Fibroblast of skin of left quadriceps (primary cell): ENCODE measurements around the gene ZBTB17.
"Not testable (repeated sequence)": the region's sequence is repeated elsewhere in the genome, so short reads cannot be mapped to it uniquely, and the experiment has no call there.

Experiments
- DNase-seq, 2 experiments: peaks; one replicate each; pipeline ENCODE4 v3.0.0-alpha.2; 2013; ENCODE audit warnings: low read depth in 2 of 2

The ZBTB17 gene

DNA sequence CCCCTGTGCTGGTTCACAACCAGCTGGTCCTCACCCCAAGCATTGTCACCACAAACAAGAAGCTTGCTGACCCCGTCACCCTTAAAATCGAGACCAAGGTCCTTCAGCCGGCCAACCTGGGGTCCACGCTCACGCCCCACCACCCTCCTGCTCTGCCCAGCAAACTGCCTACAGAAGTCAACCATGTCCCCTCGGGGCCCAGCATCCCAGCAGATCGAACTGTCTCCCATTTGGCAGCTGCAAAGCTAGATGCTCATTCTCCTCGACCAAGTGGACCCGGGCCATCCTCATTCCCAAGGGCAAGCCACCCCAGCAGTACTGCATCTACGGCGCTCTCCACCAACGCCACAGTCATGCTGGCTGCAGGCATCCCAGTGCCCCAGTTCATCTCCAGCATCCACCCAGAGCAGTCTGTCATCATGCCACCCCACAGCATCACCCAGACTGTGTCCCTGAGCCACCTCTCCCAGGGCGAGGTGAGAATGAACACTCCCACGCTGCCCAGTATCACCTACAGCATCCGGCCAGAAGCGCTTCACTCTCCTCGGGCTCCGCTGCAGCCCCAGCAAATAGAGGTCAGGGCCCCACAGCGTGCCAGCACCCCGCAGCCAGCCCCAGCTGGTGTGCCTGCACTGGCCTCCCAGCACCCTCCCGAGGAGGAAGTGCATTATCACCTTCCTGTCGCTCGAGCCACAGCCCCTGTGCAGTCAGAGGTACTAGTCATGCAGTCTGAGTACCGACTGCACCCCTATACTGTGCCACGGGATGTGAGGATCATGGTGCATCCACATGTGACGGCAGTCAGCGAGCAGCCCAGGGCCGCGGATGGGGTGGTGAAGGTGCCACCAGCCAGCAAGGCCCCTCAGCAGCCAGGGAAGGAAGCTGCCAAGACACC is 40.6 kb downstream of the ZBTB17 start:
- no peak for DNase-seq

- no peak for DNase-seq
Measured at GRCh38 chr1:15934211-15935055, 41.5 kb downstream of the ZBTB17 start.

- DNase-seq: no peak
Measured at GRCh38 chr1:15933684-15934083, 42.2 kb downstream of the ZBTB17 start.

DNA sequence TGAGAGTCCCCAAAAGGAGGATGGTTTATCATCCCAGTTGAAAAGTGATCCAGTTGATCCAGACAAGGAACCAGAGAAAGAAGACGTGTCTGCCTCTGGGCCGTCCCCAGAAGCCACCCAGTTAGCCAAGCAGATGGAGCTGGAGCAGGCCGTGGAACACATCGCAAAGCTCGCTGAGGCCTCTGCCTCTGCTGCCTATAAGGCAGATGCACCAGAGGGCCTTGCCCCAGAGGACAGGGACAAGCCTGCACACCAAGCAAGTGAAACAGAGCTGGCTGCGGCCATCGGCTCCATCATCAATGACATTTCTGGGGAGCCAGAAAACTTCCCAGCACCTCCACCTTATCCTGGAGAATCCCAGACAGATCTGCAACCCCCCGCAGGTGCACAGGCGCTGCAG is 43.3 kb downstream of the ZBTB17 start:
- no peak for DNase-seq

GRCh38 chr1:15931884-15932283 is 44.0 kb downstream of the ZBTB17 start:
- DNase-seq: no peak

DNA sequence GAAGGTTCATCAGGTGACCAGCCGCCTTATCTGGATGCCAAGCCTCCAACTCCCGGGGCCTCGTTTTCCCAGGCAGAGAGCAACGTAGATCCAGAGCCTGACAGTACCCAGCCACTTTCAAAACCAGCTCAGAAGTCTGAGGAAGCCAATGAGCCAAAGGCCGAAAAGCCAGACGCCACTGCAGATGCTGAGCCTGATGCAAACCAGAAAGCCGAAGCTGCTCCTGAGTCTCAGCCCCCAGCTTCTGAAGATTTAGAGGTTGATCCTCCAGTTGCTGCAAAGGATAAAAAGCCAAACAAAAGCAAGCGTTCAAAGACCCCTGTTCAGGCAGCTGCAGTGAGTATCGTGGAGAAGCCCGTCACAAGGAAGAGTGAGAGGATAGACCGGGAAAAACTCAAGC is 44.5 kb downstream of the ZBTB17 start:
- no peak for DNase-seq

- DNase-seq: no peak
Measured at GRCh38 chr1:15928971-15929965, 46.6 kb downstream of the ZBTB17 start.

DNA sequence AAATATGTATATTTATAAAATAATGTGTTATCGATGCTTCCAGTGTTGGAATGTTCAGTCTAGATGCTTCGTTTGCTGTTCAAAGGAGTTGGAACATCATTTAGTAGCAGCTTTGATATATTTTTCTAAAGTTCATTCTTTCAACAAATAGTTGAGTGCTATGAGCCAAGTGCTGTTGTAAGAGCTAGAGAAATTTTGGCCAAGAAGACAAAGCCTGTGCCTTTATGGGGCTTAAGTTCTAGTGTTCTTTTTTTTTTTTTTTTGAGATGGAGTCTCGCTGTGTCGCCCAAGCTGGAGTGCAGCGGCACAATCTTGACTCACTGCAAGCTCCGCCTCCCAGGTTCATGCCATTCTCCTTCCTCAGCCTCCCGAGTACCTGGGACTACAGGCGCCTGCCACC is 49.5 kb downstream of the ZBTB17 start:
- DNase-seq: not testable (repeated sequence)

DNA sequence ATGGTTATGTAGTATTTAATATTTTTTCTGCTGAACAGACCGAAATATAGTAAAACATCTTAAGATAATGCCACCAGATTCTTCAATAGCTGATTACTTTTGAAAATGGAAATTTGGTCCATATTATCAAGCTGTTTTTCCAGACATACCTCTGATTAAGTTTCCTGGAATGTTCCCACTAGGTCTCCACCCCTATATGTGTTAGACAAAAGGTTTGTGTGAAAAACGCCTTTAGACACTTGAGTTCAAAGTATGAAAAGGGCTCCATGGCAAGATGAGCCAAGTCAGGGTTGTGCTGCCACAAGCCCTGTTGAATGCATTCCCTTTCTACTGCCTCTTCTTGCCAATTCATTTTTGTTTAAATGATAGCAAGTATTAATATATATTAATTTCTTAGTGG is 52.7 kb downstream of the ZBTB17 start:
- DNase-seq: peak; percentile 14 to 28

GRCh38 chr1:15918962-15919715 is 56.8 kb downstream of the ZBTB17 start:
- DNase-seq: peak; percentile 75 to 78

DNA sequence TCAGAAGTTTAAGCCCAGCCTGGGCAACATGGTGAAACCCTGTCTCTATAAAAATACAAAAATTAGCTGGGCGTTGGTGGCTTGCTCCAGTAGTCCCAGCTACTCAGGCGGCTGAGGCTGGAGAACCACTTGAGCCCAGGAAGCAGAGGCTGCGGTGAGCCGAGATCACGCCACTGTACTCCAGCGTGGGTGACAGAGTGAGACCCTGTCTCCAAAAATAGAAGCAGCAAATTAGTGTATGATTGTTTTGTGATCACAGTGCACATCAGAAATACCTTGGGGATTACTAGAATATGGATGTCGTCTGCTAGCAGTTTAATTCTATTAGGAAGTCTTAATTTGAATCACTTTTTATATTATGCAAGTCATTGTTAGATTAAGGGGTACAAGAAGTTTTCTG is 59.0 kb downstream of the ZBTB17 start:
- DNase-seq: no peak

GRCh38 chr1:15916417-15916816 is 59.5 kb downstream of the ZBTB17 start:
- DNase-seq: no peak

- no peak for DNase-seq
Measured at GRCh38 chr1:15915991-15916390, 59.9 kb downstream of the ZBTB17 start.

DNA sequence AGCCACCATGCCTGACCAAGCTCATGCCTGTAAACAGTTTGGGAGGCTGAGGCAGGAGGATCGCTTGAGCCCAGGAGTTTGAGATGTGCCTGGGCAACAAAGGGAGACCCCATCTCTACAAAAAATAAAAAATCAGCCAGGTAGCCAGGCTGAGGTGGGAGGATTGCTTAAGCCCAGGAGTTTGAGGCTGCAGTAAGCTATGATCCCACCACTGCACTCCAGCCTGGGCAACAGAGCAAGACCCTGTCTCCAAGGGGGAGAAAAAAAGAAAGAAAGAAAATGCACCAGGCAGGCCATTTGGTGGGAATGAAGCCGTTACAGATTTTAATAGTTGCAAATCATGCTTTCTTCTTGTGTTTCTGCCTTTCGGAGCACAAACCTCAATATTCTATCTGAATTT is 62.3 kb downstream of the ZBTB17 start:
- DNase-seq: not testable (repeated sequence)

- no peak for DNase-seq
Measured at GRCh38 chr1:15911927-15912326, 64.0 kb downstream of the ZBTB17 start.

DNA sequence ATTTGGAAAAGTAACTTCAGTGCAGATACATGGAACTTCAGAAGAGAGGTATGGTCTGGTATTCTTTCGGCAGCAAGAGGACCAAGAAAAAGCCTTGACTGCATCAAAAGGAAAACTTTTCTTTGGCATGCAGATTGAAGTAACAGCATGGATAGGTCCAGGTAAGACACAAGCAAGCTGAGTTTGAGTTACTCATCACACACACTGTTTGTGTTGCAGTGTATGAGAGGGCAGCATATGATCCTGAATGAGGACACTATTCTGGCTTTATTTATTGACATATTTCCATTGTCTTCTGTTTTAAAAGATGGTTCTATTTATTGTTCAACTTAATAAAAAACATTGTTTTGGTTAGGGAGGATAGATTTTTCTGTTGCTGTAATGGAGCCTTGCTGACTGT is 64.8 kb downstream of the ZBTB17 start:
- no peak for DNase-seq

- no peak for DNase-seq
Measured at GRCh38 chr1:15908597-15908996, 67.3 kb downstream of the ZBTB17 start.

DNA sequence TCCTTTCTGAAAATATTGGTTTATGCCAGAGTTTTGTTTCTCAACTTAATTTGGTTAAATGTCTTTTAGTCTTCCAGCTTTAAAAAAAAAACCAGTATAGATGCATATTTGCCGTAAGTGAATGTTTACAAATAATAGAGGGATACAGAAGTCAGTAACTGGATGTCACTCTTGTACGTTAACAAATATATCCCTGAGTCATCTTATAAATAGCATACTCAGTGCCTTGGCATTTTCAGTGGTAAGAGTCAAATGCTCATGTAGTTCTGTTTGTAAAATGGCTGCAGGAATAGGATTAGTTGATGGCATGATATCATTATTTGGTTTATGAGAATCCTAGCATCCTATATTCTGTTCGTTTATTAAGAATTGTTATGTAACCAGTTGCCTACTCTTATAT is 73.0 kb downstream of the ZBTB17 start:
- DNase-seq: no peak

GRCh38 chr1:15900662-15901279 is 75.1 kb downstream of the ZBTB17 start:
- no peak for DNase-seq

GRCh38 chr1:15899266-15899665 is 76.6 kb downstream of the ZBTB17 start:
- DNase-seq: no peak
